Measurements from ENCODE around the gene CUTA. TPM values are rescaled to one million over a fixed set of nuclear protein-coding genes. Genes with fewer than 3 reads are reported as not detected.

The CUTA gene
- polyA plus RNA-seq, 1 of the 3 experiments (the other 2 are of a cell fraction) = 444 TPM

- no peaks in the 10 kb centered on the region for H3K9me2 ChIP-seq
- H3K4me1 ChIP-seq (ENCODE audit: control insufficient read depth in 1 of 2, insufficient read depth in 2 of 2, low read depth in 1 of 2, low read length in 1 of 2) = no peaks in the 10 kb centered on the region
- ChIA-PET CTCF (interaction anchor here (1.4 to 3.3 kb wide), 3 partner anchors 10 to 15 kb away, joined by 4 to 16 read pairs (median 4); partner anchors contain the start of gene ZBTB9), POLR2A (interaction anchor here (2.2 kb wide), 1 partner anchor 10 kb away, joined by 9 read pairs; no protein-coding TSS in a partner anchor)
- H3F3A ChIP-seq (replicated peaks; ENCODE audit: insufficient read depth) = no peaks in the 10 kb centered on the region
- H3K27ac ChIP-seq (ENCODE audit: low read depth in 2 of 2, low read length in 1 of 2) = no peak overlapping the region
- TF ChIP-seq EP300 (IDR thresholded peaks at IDR 0.05; ENCODE audit: borderline replicate concordance in 1 of 2, low read depth in 1 of 2, low read length in 1 of 2) = no peak
- no peak for TF ChIP-seq POLR2AphosphoS5 (IDR thresholded peaks at IDR 0.05; ENCODE audit: low read depth, low read length)
- no peak for TF ChIP-seq YY1 (IDR thresholded peaks at IDR 0.05; ENCODE audit: low read depth)
- TF ChIP-seq FOXJ3 (CRISPR knock-in tag; IDR thresholded peaks at IDR 0.05) = no peak
- TF ChIP-seq NFIC (IDR thresholded peaks at IDR 0.05; ENCODE audit: borderline replicate concordance) = no peak
- TF ChIP-seq USF1 (IDR thresholded peaks at IDR 0.05; ENCODE audit: borderline replicate concordance, low read depth) = no peak
- no peak for TF ChIP-seq RFX5 (IDR thresholded peaks at IDR 0.05; ENCODE audit: low read length)
- no peak for TF ChIP-seq GATA2 (CRISPR knock-in tag; IDR thresholded peaks at IDR 0.05)
- TF ChIP-seq TEAD4 (IDR thresholded peaks at IDR 0.05; ENCODE audit: borderline replicate concordance, insufficient read depth) = no peak
- no peak for TF ChIP-seq JUND (IDR thresholded peaks at IDR 0.05)
- TF ChIP-seq USF2 (IDR thresholded peaks at IDR 0.05; ENCODE audit: borderline replicate concordance, low read depth, low read length) = no peak
- no peak for TF ChIP-seq CHD2 (IDR thresholded peaks at IDR 0.05; ENCODE audit: low read length, partially characterized antibody)
- no peak for TF ChIP-seq ELF1 (IDR thresholded peaks at IDR 0.05)
- H3K9ac ChIP-seq = no peak overlapping the region
- no peak overlapping the region for H2AFZ ChIP-seq (ENCODE audit: low read depth)
- H3K79me2 ChIP-seq (ENCODE audit: insufficient read depth) = no peaks in the 10 kb centered on the region
- H3K36me3 ChIP-seq (replicated peaks in 1 of 2; ENCODE audit: control insufficient read depth in 1 of 2, insufficient read depth in 2 of 2, low read length in 1 of 2) = peaks cover 22 to 36% of the 10 kb centered on the region in 2 experiments
- H3K4me3 ChIP-seq (ENCODE audit: low read depth in 2 of 2, low read length in 1 of 2) = no peak overlapping the region
- WGBS (ENCODE audit: low lambda C conversion rate) = 89% methylated on average over 17 of the region's 19 CpGs
- H3K4me2 ChIP-seq = no peak overlapping the region
- H3K9me3 ChIP-seq = no peaks in the 10 kb centered on the region
- no peaks in the 10 kb centered on the region for H4K20me1 ChIP-seq (ENCODE audit: insufficient read depth)
- no peaks in the 10 kb centered on the region for H3K27me3 ChIP-seq (ENCODE audit: insufficient read depth)
- DNase-seq = peak; percentile 12
Measured at GRCh38 chr6:33440649-33441309, 22.9 kb upstream of the CUTA start.

- POLR2A ChIA-PET = no interaction called here
- Histone ChIP-seq H2AFZ (ENCODE audit: low read depth) (no peak overlapping the region), H3K27me3 (ENCODE audit: insufficient read depth) (no peaks in the 10 kb centered on the region), H3K79me2 (ENCODE audit: insufficient read depth) (no peaks in the 10 kb centered on the region), H3K36me3 (replicated peaks in 1 of 2; ENCODE audit: control insufficient read depth in 1 of 2, insufficient read depth in 2 of 2, low read length in 1 of 2) (peaks cover 22 to 42% of the 10 kb centered on the region in 2 experiments), H3K4me2 (no peak overlapping the region), H3K9me3 (no peaks in the 10 kb centered on the region), H3K9me2 (no peaks in the 10 kb centered on the region), H3F3A (replicated peaks; ENCODE audit: insufficient read depth) (no peaks in the 10 kb centered on the region), H3K4me1 (ENCODE audit: control insufficient read depth in 1 of 2, insufficient read depth in 2 of 2, low read depth in 1 of 2, low read length in 1 of 2) (no peaks in the 10 kb centered on the region), H4K20me1 (ENCODE audit: insufficient read depth) (no peaks in the 10 kb centered on the region), H3K9ac (no peak overlapping the region), H3K27ac (ENCODE audit: low read depth in 2 of 2, low read length in 1 of 2) (no peak overlapping the region), H3K4me3 (ENCODE audit: low read depth in 2 of 2, low read length in 1 of 2) (no peak overlapping the region)
- 90% methylated on average over 7 of the region's 9 CpGs for WGBS (ENCODE audit: low lambda C conversion rate)
- CTCF ChIA-PET = interaction anchor here (1.4 to 3.3 kb wide), 3 partner anchors 9 to 14 kb away, joined by 3 to 16 read pairs (median 4); partner anchors contain the start of gene ZBTB9
- TF ChIP-seq TAF1 (IDR thresholded peaks at IDR 0.05; ENCODE audit: borderline replicate concordance, low read depth, low read length) (no peak), POLR2AphosphoS5 (IDR thresholded peaks at IDR 0.05; ENCODE audit: low read depth, low read length) (no peak), FOXM1 (IDR thresholded peaks at IDR 0.05; ENCODE audit: low read depth) (no peak), EP300 (IDR thresholded peaks at IDR 0.05; ENCODE audit: borderline replicate concordance in 1 of 2, low read depth in 1 of 2, low read length in 1 of 2) (no peak), USF2 (IDR thresholded peaks at IDR 0.05; ENCODE audit: borderline replicate concordance, low read depth, low read length) (no peak), YY1 (IDR thresholded peaks at IDR 0.05; ENCODE audit: low read depth) (no peak), MXI1 (IDR thresholded peaks at IDR 0.05; ENCODE audit: low read depth, low read length) (no peak), NFIC (IDR thresholded peaks at IDR 0.05; ENCODE audit: borderline replicate concordance) (no peak), GATA2 (CRISPR knock-in tag; IDR thresholded peaks at IDR 0.05) (no peak), NRF1 (IDR thresholded peaks at IDR 0.05; ENCODE audit: low read depth, low read length) (no peak), FOXJ3 (CRISPR knock-in tag; IDR thresholded peaks at IDR 0.05) (no peak)
- peak; percentile 9 for DNase-seq
Measured at GRCh38 chr6:33439956-33440648, 22.2 kb upstream of the CUTA start.

All from SK-N-SH (cell line).